Activated gamma-delta T cell (primary cell): ENCODE measurements around the gene TERT.

Source experiments
- DNase-seq: peaks from one replicate; lab custom pipeline; 2025; lab: John Stamatoyannopoulos, UW

The TERT gene

DNA sequence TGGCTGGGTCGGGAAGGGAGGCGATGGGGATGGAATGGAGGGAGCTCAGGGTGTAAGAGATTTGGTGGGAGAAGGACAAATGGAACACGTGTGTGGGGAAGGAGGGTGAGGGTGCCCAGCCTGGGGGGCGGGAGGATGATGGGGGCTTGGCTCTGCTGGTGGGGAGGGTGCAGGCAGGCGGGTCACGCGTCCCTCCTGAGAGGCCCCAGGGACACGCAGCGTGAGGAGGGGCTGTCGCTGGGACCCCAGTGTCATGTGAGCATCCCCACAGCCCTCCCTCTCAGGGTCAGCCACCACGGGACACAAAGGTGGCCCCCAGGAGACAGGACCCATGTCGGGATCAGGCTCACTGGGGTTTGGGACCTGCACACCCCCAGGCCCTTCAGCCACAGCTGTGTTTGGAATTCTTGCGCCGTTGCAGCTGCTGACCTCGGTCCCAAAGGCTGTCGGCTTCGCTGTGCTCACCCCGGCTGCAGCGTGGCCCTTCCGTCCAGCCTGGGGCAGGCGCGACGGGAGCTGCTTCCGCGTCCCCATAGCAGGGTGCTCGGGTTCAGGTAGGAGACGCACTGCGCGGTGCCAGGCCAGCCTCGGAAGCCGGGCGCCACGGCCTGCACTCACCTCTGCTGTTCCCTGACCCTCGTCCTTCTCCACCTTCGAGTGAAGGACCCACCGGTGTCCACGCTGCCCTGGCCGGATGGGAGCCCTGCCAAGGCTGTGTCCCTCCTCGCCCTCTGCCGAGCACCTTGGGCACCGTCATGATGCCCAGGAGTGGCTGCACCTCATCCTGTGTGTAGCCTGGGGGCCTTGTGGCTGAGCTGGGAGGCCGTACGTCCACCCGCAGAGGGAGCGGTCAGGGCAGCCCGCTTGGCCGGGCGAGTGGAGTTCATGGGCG, 88.1 kb downstream of the TERT start:
- no peak for DNase-seq

DNA sequence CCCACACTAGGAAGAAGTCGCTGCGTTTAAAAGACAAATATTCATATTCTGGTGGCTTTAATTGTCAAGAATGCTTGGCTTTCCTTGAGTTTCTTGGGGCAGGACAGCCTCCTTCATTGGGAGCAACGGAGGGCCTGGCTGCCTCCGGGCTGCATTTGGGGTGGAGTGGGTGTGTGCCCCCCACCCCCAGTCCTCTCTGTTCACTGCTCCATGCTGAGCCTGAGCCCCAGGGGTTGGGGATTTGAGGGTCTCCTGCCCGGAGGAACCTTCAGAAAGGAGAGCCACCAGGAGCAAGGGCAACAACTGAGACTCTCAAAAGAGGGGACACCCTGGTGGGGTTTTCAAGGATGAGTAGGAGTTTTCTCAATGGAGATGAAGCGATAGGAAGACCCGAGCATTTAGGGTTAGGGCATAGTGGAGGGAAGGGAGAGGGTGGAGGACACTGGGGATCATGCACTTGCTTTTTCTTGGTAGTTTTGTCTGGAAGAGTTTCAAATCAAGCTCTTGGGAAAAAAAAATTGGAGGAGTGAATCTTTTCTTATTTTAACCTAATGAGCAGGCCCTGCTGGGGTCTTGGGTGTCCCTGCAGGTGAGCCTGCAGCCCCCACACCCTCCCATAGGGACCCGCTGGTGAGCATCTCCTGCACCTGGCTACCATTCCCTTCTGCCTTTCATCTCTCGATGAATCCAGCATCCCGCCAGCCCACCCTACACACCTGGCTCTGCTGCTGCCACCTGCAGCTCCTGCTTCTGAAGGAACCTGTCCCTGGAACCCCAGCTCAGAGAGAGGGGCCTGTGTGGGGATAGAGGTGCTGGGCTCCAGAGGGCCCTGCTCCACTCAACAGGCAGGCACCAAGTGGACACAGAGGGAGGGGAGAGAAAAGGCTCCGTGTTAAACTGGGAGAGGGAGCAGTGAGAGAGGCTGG, 89.3 kb downstream of the TERT start:
- no peak for DNase-seq

DNA sequence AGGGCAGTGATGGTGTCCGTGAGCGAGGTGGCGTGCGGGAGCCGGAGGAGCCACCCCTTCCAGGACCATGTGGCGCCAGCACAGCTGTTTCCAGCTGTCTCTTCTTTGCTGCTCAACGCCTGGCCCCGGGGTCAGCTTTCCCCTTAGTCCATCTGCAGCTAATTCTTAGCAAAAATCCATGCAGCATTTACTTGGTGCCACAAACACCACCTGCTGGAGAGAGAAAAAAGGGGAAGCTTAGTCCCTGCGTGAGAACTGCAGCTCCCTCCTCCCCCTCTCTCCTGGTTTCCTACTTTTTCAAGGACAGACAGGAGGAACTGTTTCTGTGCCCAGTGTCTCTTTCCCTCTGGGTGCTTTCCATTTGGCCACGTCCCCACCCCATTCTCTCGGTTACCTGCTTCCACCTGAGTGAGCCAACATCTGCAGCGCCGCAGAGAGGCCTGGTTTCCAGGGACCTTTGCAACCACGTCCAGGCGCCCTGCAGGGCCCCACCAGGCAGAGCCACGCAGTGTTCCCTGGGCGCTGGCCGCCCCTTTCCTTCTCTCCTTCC, 90.1 kb downstream of the TERT start:
- DNase-seq: no peak

- DNase-seq: no peak
These were observed 90.7 kb downstream of the TERT start for GRCh38 chr5:1203968-1204692.

DNA sequence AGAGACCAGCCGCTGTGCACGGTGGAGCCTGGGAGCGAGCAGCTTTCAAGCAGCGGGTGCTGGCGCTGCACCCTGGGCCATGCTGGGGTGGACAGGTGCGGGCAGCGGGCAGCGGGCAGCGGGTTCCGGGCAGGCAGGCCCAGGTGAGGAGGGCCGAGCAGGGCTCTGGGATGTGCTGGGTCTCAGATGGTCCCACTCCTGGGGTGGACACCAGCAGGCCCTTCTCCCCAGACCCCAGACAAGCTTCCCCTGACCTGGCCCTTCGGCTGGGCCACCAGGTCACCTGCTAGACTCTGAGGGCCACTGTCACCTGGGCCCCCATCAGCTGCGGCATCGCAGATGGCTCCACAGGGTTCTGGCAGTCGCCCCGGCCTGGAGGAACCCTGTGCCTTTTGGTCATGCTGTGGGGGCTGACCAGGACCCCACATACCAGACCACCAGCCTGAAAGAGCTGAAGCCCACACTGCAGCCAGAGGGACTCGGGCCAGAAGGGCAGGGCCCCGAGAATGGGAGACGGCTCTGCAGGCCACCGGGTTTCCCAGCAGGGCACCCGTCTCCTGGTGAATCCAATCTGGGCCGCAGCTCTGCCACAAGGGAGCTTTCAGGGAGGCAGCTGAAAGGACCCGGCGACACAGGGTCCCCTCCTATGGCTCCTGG, 91.4 kb downstream of the TERT start:
- DNase-seq: no peak
